ENCODE measurements around the gene OR7C1.

- TF ChIP-seq, protein P1, sequence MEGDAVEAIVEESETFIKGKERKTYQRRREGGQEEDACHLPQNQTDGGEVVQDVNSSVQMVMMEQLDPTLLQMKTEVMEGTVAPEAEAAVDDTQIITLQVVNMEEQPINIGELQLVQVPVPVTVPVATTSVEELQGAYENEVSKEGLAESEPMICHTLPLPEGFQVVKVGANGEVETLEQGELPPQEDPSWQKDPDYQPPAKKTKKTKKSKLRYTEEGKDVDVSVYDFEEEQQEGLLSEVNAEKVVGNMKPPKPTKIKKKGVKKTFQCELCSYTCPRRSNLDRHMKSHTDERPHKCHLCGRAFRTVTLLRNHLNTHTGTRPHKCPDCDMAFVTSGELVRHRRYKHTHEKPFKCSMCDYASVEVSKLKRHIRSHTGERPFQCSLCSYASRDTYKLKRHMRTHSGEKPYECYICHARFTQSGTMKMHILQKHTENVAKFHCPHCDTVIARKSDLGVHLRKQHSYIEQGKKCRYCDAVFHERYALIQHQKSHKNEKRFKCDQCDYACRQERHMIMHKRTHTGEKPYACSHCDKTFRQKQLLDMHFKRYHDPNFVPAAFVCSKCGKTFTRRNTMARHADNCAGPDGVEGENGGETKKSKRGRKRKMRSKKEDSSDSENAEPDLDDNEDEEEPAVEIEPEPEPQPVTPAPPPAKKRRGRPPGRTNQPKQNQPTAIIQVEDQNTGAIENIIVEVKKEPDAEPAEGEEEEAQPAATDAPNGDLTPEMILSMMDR (IDR thresholded peaks at IDR 0.05) = no peak
- TF ChIP-seq POLR2A (IDR thresholded peaks at IDR 0.05) = no peak
These were observed 59.0 kb downstream of the OR7C1 start for GRCh38 chr19:14775869-14776586.
